ENCODE results near the gene ANKRD40.

Gene ANKRD40

DNA sequence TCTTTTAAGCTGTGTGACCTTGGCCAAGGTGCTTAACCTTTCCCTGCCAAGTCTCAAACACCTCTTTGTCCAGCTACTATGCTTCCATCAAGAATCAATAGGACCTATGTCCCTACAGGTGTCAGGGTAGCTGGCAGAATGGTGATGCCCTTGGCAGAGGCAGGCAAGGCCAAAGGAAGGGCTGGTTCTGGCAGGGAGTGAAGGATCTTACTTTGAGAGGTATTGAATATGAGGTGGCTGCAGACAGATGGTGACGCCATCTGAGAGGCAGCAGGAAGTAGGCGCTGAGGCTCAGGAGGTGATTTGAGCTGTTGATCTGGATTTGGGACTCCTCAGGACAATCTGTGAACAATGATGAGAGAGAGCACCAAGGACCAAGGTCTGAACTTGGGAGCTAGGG, 60.5 kb downstream of the ANKRD40 start:
- TF ChIP-seq, protein P1, sequence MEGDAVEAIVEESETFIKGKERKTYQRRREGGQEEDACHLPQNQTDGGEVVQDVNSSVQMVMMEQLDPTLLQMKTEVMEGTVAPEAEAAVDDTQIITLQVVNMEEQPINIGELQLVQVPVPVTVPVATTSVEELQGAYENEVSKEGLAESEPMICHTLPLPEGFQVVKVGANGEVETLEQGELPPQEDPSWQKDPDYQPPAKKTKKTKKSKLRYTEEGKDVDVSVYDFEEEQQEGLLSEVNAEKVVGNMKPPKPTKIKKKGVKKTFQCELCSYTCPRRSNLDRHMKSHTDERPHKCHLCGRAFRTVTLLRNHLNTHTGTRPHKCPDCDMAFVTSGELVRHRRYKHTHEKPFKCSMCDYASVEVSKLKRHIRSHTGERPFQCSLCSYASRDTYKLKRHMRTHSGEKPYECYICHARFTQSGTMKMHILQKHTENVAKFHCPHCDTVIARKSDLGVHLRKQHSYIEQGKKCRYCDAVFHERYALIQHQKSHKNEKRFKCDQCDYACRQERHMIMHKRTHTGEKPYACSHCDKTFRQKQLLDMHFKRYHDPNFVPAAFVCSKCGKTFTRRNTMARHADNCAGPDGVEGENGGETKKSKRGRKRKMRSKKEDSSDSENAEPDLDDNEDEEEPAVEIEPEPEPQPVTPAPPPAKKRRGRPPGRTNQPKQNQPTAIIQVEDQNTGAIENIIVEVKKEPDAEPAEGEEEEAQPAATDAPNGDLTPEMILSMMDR (conservative IDR thresholded peaks at IDR 0.05), result no peak
- H3K27ac ChIP-seq, result no peak overlapping the region

DNA sequence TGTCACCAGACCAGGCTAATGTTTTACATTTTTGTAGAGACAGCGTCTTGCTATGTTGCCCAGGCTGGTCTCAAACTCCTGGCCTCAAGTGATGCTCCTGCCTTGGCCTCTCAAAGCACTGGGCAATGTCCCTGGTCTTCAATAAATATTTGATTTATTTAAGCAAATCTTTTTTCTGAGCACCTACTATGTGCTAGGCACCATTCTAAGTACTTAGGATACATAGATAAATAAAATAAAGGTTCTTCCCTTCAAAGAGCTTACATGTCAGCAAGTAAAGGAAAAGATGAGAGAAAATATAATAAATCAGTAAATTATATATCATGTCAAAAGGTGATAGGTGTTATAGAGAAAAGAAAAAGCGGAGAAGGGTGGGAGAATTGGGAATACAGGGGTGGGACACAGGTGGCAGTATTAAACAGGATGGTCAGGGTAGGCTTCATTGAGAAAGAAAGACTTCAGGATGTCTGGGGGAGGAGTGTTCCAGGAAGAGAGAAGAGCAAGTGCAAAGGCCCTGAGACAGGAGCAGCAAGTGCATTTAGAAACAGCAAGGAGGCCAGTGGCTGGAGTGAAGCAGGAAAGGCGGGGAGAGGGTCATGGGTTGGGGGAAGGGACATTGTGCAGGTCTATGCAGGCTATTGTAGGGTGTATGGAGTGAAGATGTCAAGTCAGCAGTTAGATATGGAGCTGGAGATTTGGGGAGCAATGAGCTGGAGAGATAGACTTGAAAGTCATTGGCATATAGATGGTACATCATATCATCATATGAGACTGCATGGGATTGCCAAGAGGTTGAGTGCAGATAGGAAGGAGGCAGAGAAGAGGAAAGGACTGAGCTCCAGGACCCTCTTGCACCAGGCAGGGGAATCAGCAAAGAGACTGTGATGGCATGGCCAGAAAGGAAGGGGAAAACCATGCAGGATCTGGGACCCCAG, 61.7 kb downstream of the ANKRD40 start:
- TF ChIP-seq, protein P1 (conservative IDR thresholded peaks at IDR 0.05), result no peak
- H3K27ac ChIP-seq, result no peak overlapping the region

All from VCaP (cell line).